OCI-LY1 (cell line): ENCODE data around the gene PPP1R12B.
"Not testable (repeated sequence)": the region's sequence is repeated elsewhere in the genome, so short reads cannot be mapped to it uniquely, and the experiment has no call there.

Source experiments
- CTCF ChIP-seq: fragments of 200-600 bp; sonication (generic), shearing (Covaris generic); IDR thresholded peaks from 2 replicates; pipeline ENCODE4 v1.5.1; 2017; ENCODE audit warnings: mild to moderate bottlenecking, antibody characterized with exemption, low read length, moderate library complexity, mixed read lengths
- EZH2 ChIP-seq: fragments of 200-600 bp; sonication (generic), shearing (Covaris generic); IDR thresholded peaks from 2 replicates; pipeline ENCODE4 v1.8.0; 2017; ENCODE audit warnings: borderline replicate concordance, mixed run types, mild to moderate bottlenecking, antibody characterized with exemption, low read length, moderate library complexity, mixed read lengths

- not testable (repeated sequence) for TF ChIP-seq EZH2, CTCF
Observed at GRCh38 chr1:202472347-202473124, 124.0 kb downstream of the PPP1R12B start.
